Measurements from ENCODE around the gene GNL3L.

GNL3L gene, protein sequence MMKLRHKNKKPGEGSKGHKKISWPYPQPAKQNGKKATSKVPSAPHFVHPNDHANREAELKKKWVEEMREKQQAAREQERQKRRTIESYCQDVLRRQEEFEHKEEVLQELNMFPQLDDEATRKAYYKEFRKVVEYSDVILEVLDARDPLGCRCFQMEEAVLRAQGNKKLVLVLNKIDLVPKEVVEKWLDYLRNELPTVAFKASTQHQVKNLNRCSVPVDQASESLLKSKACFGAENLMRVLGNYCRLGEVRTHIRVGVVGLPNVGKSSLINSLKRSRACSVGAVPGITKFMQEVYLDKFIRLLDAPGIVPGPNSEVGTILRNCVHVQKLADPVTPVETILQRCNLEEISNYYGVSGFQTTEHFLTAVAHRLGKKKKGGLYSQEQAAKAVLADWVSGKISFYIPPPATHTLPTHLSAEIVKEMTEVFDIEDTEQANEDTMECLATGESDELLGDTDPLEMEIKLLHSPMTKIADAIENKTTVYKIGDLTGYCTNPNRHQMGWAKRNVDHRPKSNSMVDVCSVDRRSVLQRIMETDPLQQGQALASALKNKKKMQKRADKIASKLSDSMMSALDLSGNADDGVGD

DNA sequence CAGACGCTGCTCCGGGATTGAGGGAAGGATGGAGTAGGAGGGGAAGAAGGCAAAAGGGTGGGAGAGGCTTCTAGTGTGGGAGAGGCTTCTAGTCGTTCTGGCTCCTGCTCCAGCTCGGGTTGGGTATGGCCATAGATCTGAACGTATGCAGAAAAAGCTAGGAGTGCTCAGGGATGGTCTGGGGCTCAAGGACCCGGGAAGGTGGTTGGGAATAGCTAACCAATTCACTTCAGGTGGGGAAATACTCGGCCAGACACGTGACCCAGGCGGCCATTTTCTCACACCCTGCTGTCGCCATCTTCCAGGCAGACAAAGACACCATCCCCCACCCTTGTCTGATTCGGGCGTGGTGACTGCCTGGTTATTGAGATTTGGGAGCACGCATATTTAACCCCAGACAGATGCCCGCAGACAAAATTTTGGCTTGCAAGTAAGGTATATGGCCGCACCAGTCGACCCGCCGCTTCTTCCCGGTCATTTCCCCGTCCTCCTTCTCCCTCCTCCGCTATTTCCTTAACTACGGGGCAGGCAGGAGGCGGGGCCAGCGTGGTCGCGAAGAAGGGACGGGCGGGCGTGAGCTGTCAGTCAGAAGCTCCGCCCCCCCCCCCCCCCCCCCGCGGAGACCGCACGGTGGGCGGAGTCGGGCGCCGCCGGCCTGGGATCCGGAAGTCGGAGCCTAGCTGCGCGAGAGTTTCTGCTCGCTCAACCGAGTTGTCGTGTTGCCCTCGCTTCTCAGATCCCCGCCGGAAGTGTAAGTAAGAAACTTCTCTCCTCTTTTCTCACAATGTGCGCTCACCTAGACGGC is at the start of gene GNL3L:
Gene GNL3L (plus strand): TSS at position 668 of the 805 bp plus-strand sequence. CDS start 2,348 bp downstream, outside the sequence.
- Histone ChIP-seq H3K4me3 (ENCODE audit: insufficient read depth, low read length, poor library complexity, severe bottlenecking) (peak within 1 kb of the TSS; percentile 63), H4K20me1 (ENCODE audit: low read depth, low read length) (no peaks in the 10 kb centered on the region), H3K9me2 (replicated peaks; ENCODE audit: insufficient read depth, low read length) (no peaks in the 10 kb centered on the region), H2AFZ (ENCODE audit: low read depth, low read length, severe bottlenecking) (peak within 1 kb of the TSS; percentile 86), H3K27me3 (ENCODE audit: low read length) (no peaks in the 10 kb centered on the region), H3K27ac (ENCODE audit: low read depth, low read length) (peak within 1 kb of the TSS; percentile 68), H3K9me3 (ENCODE audit: insufficient read depth, low read length) (no peaks in the 10 kb centered on the region), H3K4me2 (ENCODE audit: low read depth, low read length, poor library complexity, severe bottlenecking) (peak within 1 kb of the TSS; percentile 82), H3K9ac (ENCODE audit: low read length) (peak within 1 kb of the TSS; percentile 87), H3K36me3 (ENCODE audit: low read length) (no peaks in the 10 kb centered on the region), H3K79me2 (ENCODE audit: insufficient read depth, low read length) (peaks cover 45% of the 10 kb centered on the region), H3F3A (ENCODE audit: insufficient read depth) (no peaks in the 10 kb centered on the region)
- TF ChIP-seq CTCF (IDR thresholded peaks at IDR 0.05; ENCODE audit: insufficient read depth, low read length, poor library complexity, severe bottlenecking), result no peak
- TF ChIP-seq EZH2phosphoT487 (conservative IDR thresholded peaks at IDR 0.05; ENCODE audit: low read length), result no peak

GRCh38 chrX:54482839-54483593 is 47.0 kb upstream of the GNL3L start:
- no peak overlapping the region for H3K4me3 ChIP-seq (ENCODE audit: insufficient read depth, low read length, poor library complexity, severe bottlenecking)
- H3K4me2 ChIP-seq (ENCODE audit: low read depth, low read length, poor library complexity, severe bottlenecking), result no peak overlapping the region
- no peaks in the 10 kb centered on the region for H3K36me3 ChIP-seq (ENCODE audit: low read length)
- no peaks in the 10 kb centered on the region for H3F3A ChIP-seq (ENCODE audit: insufficient read depth)
- no peaks in the 10 kb centered on the region for H4K20me1 ChIP-seq (ENCODE audit: low read depth, low read length)
- TF ChIP-seq EZH2phosphoT487 (conservative IDR thresholded peaks at IDR 0.05; ENCODE audit: low read length) (no peak), CTCF (IDR thresholded peaks at IDR 0.05; ENCODE audit: insufficient read depth, low read length, poor library complexity, severe bottlenecking) (no peak)
- no peaks in the 10 kb centered on the region for H3K9me3 ChIP-seq (ENCODE audit: insufficient read depth, low read length)
- no peak overlapping the region for H3K27ac ChIP-seq (ENCODE audit: low read depth, low read length)
- no peak overlapping the region for H2AFZ ChIP-seq (ENCODE audit: low read depth, low read length, severe bottlenecking)
- no peaks in the 10 kb centered on the region for H3K79me2 ChIP-seq (ENCODE audit: insufficient read depth, low read length)
- H3K9ac ChIP-seq (ENCODE audit: low read length), result no peak overlapping the region
- H3K27me3 ChIP-seq (ENCODE audit: low read length), result no peaks in the 10 kb centered on the region
- no peaks in the 10 kb centered on the region for H3K9me2 ChIP-seq (replicated peaks; ENCODE audit: insufficient read depth, low read length)

DNA sequence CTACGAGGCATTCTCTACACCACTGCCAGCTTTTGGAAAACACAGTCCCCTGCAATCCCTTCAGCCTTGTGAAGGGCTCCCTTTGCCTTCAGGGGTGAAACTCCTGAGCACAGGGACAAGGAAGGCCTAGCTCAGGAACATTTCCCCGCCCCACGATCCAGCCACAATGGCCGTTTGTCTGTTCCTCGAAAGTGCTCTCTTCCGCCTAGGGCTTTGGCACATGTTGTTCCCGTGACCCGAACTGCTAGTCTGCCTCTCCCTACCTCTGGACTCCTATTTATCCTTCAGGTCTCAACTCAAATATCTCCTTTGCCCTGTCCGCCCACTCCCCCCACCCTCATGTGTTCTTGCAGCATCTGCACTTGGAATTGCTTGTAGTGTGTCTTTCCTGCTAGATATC is 46.1 kb upstream of the GNL3L start:
- Histone ChIP-seq H3K9ac (ENCODE audit: low read length) (no peak overlapping the region), H2AFZ (ENCODE audit: low read depth, low read length, severe bottlenecking) (no peak overlapping the region), H4K20me1 (ENCODE audit: low read depth, low read length) (no peaks in the 10 kb centered on the region), H3K36me3 (ENCODE audit: low read length) (no peaks in the 10 kb centered on the region), H3F3A (ENCODE audit: insufficient read depth) (no peaks in the 10 kb centered on the region), H3K4me3 (ENCODE audit: insufficient read depth, low read length, poor library complexity, severe bottlenecking) (no peak overlapping the region), H3K27me3 (ENCODE audit: low read length) (no peaks in the 10 kb centered on the region), H3K79me2 (ENCODE audit: insufficient read depth, low read length) (no peaks in the 10 kb centered on the region), H3K9me3 (ENCODE audit: insufficient read depth, low read length) (no peaks in the 10 kb centered on the region), H3K9me2 (replicated peaks; ENCODE audit: insufficient read depth, low read length) (no peaks in the 10 kb centered on the region), H3K4me2 (ENCODE audit: low read depth, low read length, poor library complexity, severe bottlenecking) (no peak overlapping the region), H3K27ac (ENCODE audit: low read depth, low read length) (no peak overlapping the region)
- TF ChIP-seq EZH2phosphoT487 (conservative IDR thresholded peaks at IDR 0.05; ENCODE audit: low read length) (no peak), CTCF (IDR thresholded peaks at IDR 0.05; ENCODE audit: insufficient read depth, low read length, poor library complexity, severe bottlenecking) (no peak)
